Activated T-cell treated with anti-CD3 and anti-CD28 coated beads, Interleukin-2, amount 50 U/mL, for 72 hours (primary cell): ENCODE results near the gene NOVA2. TPM values are rescaled to one million over a fixed set of nuclear protein-coding genes. Genes with fewer than 3 reads are reported as not detected.
"Not testable (repeated sequence)": the region's sequence is repeated elsewhere in the genome, so short reads cannot be mapped to it uniquely, and the experiment has no call there.

Experiments
- ATAC-seq, 2 donors: fragments of 150-1000 bp; cut with Tn5 transposase; replicated peaks in 1 of 2; 2 replicates each; pipeline ENCODE4 v1.10.0; 2021; ENCODE audit warnings: moderate library complexity in 2 of 2, mild to moderate bottlenecking in 1 of 2
- DNase-seq, 2 donors: peaks; one replicate each; pipeline ENCODE4 v3.0.0; 2021 to 2022; ENCODE audit warnings: mixed read lengths in 1 of 2
- H3K27ac Mint-ChIP-seq: one replicate; pipeline ENCODE4 v1.8.0; 2022; ENCODE audit warnings: mild to moderate bottlenecking, moderate library complexity, mixed read lengths
- H3K27me3 Mint-ChIP-seq: one replicate; pipeline ENCODE4 v1.8.0; 2022; ENCODE audit warnings: low read depth, mixed read lengths
- H3K36me3 Mint-ChIP-seq, 2 donors: one replicate each; pipeline ENCODE4 v1.8.0; 2022; ENCODE audit warnings: mixed read lengths in 2 of 2, mild to moderate bottlenecking in 1 of 2; ENCODE audit not compliant: insufficient read depth in 2 of 2
- H3K4me1 Mint-ChIP-seq: one replicate; pipeline ENCODE4 v1.8.0; 2022; ENCODE audit warnings: low read depth, mixed read lengths
- H3K4me3 Mint-ChIP-seq, 2 donors: one replicate each; pipeline ENCODE4 v1.8.0; 2022; ENCODE audit warnings: mild to moderate bottlenecking in 2 of 2, mixed read lengths in 2 of 2, moderate library complexity in 2 of 2
- H3K9me3 Mint-ChIP-seq, 2 donors: one replicate each; pipeline ENCODE4 v1.8.0; 2022; ENCODE audit warnings: mixed read lengths in 2 of 2
- total RNA-seq, 2 donors: library from RNA; stranded (reverse); gene quantifications; one replicate each; pipeline ENCODE4 v1.2.3, GENCODE V29; 2022

Gene NOVA2
- total RNA-seq, 2 donors from 2014 or later = 0.38 to 0.58 TPM

GRCh38 chr19:45900738-45901431, 72.8 kb downstream of the NOVA2 start:
- no peak for ATAC-seq
- Mint-ChIP-seq H3K4me3 (peak overlapping the region; percentile 62 to 68), H3K27me3 (no peaks in the 10 kb centered on the region), H3K36me3 (peaks cover 4 to 7% of the 10 kb centered on the region in 2 donors), H3K27ac (no peak overlapping the region), H3K4me1 (peaks cover 19% of the 10 kb centered on the region), H3K9me3 (no peaks in the 10 kb centered on the region)
- DNase-seq = no peak

GRCh38 chr19:45899919-45900589, 73.6 kb downstream of the NOVA2 start:
- ATAC-seq (no peak), DNase-seq (no peak)
- Mint-ChIP-seq H3K4me1 (peaks cover 19% of the 10 kb centered on the region), H3K27me3 (no peaks in the 10 kb centered on the region), H3K27ac (peak overlapping the region; percentile 2), H3K9me3 (no peaks in the 10 kb centered on the region), H3K4me3 (peak overlapping the region; percentile 11 to 25), H3K36me3 (peaks cover 7 to 11% of the 10 kb centered on the region in 2 donors)

GRCh38 chr19:45899253-45899652, 74.4 kb downstream of the NOVA2 start:
- DNase-seq = no peak
- Mint-ChIP-seq H3K9me3 (no peaks in the 10 kb centered on the region), H3K4me1 (peaks cover 19% of the 10 kb centered on the region), H3K27ac (no peak overlapping the region), H3K27me3 (no peaks in the 10 kb centered on the region), H3K36me3 (peaks cover 7 to 11% of the 10 kb centered on the region in 2 donors), H3K4me3 (no peak overlapping the region)
- ATAC-seq = no peak

GRCh38 chr19:45897261-45897812, 76.3 kb downstream of the NOVA2 start:
- Mint-ChIP-seq H3K4me1 (peaks cover 17% of the 10 kb centered on the region), H3K27me3 (no peaks in the 10 kb centered on the region), H3K36me3 (peaks cover 7 to 11% of the 10 kb centered on the region in 2 donors), H3K4me3 (no peak overlapping the region), H3K9me3 (no peaks in the 10 kb centered on the region), H3K27ac (no peak overlapping the region)
- no peak for DNase-seq
- ATAC-seq = no peak

GRCh38 chr19:45895983-45896599, 77.6 kb downstream of the NOVA2 start:
- H3K4me3 Mint-ChIP-seq, ATAC-seq, H3K27ac Mint-ChIP-seq, H3K9me3 Mint-ChIP-seq, DNase-seq, H3K27me3 Mint-ChIP-seq: not testable (repeated sequence)
- Mint-ChIP-seq H3K4me1 (peaks cover 17% of the 10 kb centered on the region), H3K36me3 (peaks cover 5 to 11% of the 10 kb centered on the region in 2 donors)

- DNase-seq (no peak), ATAC-seq (no peak)
- Mint-ChIP-seq H3K4me1 (peaks cover 12% of the 10 kb centered on the region), H3K4me3 (no peak overlapping the region), H3K36me3 (peaks cover 5 to 11% of the 10 kb centered on the region in 2 donors), H3K27me3 (no peaks in the 10 kb centered on the region), H3K9me3 (no peaks in the 10 kb centered on the region), H3K27ac (no peak overlapping the region)
These were observed 78.1 kb downstream of the NOVA2 start for GRCh38 chr19:45895519-45895972.

- Mint-ChIP-seq H3K27me3 (no peaks in the 10 kb centered on the region), H3K27ac (no peak overlapping the region)
- DNase-seq = no peak
These were observed 82.8 kb downstream of the NOVA2 start for GRCh38 chr19:45890877-45891276.

GRCh38 chr19:45889210-45889885, 84.3 kb downstream of the NOVA2 start:
- H3K27ac Mint-ChIP-seq = no peak overlapping the region
- DNase-seq = no peak
- H3K27me3 Mint-ChIP-seq = no peaks in the 10 kb centered on the region
- no peaks in the 10 kb centered on the region for H3K36me3 Mint-ChIP-seq
- no peak overlapping the region for H3K4me3 Mint-ChIP-seq
- H3K9me3 Mint-ChIP-seq = no peaks in the 10 kb centered on the region
- ATAC-seq = no peak
- peaks cover 16% of the 10 kb centered on the region for H3K4me1 Mint-ChIP-seq

More at GRCh38 chr19:45890877-45891276, 82.8 kb downstream of the NOVA2 start:
- H3K9me3 Mint-ChIP-seq = no peaks in the 10 kb centered on the region
- H3K36me3 Mint-ChIP-seq = peaks cover 0 to 8% of the 10 kb centered on the region in 2 donors
- peaks cover 11% of the 10 kb centered on the region for H3K4me1 Mint-ChIP-seq
- no peak overlapping the region for H3K4me3 Mint-ChIP-seq
- ATAC-seq = no peak

GRCh38 chr19:45887200-45887710, 86.4 kb downstream of the NOVA2 start:
- peaks cover 23% of the 10 kb centered on the region for H3K4me1 Mint-ChIP-seq
- no peaks in the 10 kb centered on the region for H3K9me3 Mint-ChIP-seq
- H3K36me3 Mint-ChIP-seq = peaks cover 0 to 2% of the 10 kb centered on the region in 2 donors
- no peaks in the 10 kb centered on the region for H3K27me3 Mint-ChIP-seq
- peak overlapping the region; percentile 96 for H3K27ac Mint-ChIP-seq
- peak overlapping the region; percentile 99 to 100 for H3K4me3 Mint-ChIP-seq
- ATAC-seq (no peak), DNase-seq (no peak)

- DNase-seq (peak; percentile 89 to 95), ATAC-seq (peak; percentile 83 to 84)
- peak overlapping the region; percentile 96 for H3K27ac Mint-ChIP-seq
- peaks cover 29% of the 10 kb centered on the region for H3K4me1 Mint-ChIP-seq
- peak overlapping the region; percentile 99 to 100 for H3K4me3 Mint-ChIP-seq
- no peaks in the 10 kb centered on the region for H3K9me3 Mint-ChIP-seq
- H3K27me3 Mint-ChIP-seq = no peaks in the 10 kb centered on the region
- H3K36me3 Mint-ChIP-seq = peaks cover 0 to 2% of the 10 kb centered on the region in 2 donors
These were observed 87.1 kb downstream of the NOVA2 start for GRCh38 chr19:45886427-45887199.

- Mint-ChIP-seq H3K4me3 (peak within 1 kb of the TSS; percentile 99 to 100), H3K27me3 (no peaks in the 10 kb centered on the region), H3K9me3 (no peaks in the 10 kb centered on the region), H3K4me1 (peaks cover 34% of the 10 kb centered on the region), H3K36me3 (peaks cover 0 to 2% of the 10 kb centered on the region in 2 donors), H3K27ac (peak within 1 kb of the TSS; percentile 96)
- DNase-seq (peak; percentile 91 to 95), ATAC-seq (peak; percentile 76)
These were observed 87.9 kb downstream of the NOVA2 start, which contains the start of gene IRF2BP1 for GRCh38 chr19:45885556-45886426. IRF2BP1 (minus strand) TSS chr19:45886141; CDS start chr19:45885774, 367 bp downstream.
